ENCODE measurements around the gene UBR4. TPM values are rescaled to one million over a fixed set of nuclear protein-coding genes. Genes with fewer than 3 reads are reported as not detected.

The UBR4 gene
- total RNA-seq, 2 experiments from 2014 or later: 116 to 125 TPM

DNA sequence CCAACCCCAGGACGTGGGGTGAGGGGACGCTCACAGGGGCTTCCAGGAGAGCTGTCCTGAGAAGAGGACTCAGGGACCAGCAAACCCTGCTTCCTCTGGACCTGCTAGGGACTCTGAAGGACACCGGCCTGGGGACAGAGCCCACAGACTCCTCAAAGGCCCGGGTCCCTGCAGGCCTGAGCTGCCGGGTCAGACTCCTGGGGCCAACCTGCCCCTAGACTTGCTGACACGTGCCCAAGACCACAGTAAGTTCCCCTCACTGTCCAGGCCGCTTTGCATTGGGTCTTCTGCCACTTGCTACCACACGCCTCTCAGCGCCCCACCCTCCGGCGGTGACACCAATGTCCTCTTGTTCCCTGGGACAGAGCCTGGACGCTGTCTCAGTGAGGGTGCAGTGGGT lies 146.9 kb downstream of the UBR4 start:
- no peak overlapping the region for H3K4me3 ChIP-seq (ENCODE audit: low read length)
- Mint-ChIP-seq H3K4me3 (no peak overlapping the region), H3K4me1 (ENCODE audit: low read depth) (peaks cover 10% of the 10 kb centered on the region), H3K36me3 (ENCODE audit: low read depth) (no peaks in the 10 kb centered on the region), H3K9me3 (peaks cover 3% of the 10 kb centered on the region), H3K27ac (no peak overlapping the region), H3K27me3 (peaks cover 7% of the 10 kb centered on the region)
- no peak overlapping the region for H3K27ac ChIP-seq (ENCODE audit: low read depth in 1 of 2, low read length in 2 of 2)
- no peaks in the 10 kb centered on the region for H3K36me3 ChIP-seq (ENCODE audit: insufficient read depth, low read length)
- no peak for ATAC-seq (ENCODE audit: poor library complexity)
- POLR2A ChIA-PET: no interaction called here
- intact Hi-C loops (cut with DNase I, micrococcal nuclease): no loop called here
- H3K4me1 ChIP-seq (ENCODE audit: insufficient read depth, low read length): peaks cover 18% of the 10 kb centered on the region
- no peak for TF ChIP-seq CTCF (IDR thresholded peaks at IDR 0.05)
- peaks cover 0 to 11% of the 10 kb centered on the region in 2 experiments for H3K9me3 ChIP-seq (ENCODE audit: control insufficient read depth in 1 of 2, insufficient read depth in 1 of 2, low read length in 2 of 2)
- CTCF ChIA-PET: no interaction called here
- no peak for DNase-seq
- peaks cover 0 to 2% of the 10 kb centered on the region in 2 experiments for H3K27me3 ChIP-seq (ENCODE audit: control insufficient read depth in 1 of 2, insufficient read depth in 2 of 2, low read length in 2 of 2)

DNA sequence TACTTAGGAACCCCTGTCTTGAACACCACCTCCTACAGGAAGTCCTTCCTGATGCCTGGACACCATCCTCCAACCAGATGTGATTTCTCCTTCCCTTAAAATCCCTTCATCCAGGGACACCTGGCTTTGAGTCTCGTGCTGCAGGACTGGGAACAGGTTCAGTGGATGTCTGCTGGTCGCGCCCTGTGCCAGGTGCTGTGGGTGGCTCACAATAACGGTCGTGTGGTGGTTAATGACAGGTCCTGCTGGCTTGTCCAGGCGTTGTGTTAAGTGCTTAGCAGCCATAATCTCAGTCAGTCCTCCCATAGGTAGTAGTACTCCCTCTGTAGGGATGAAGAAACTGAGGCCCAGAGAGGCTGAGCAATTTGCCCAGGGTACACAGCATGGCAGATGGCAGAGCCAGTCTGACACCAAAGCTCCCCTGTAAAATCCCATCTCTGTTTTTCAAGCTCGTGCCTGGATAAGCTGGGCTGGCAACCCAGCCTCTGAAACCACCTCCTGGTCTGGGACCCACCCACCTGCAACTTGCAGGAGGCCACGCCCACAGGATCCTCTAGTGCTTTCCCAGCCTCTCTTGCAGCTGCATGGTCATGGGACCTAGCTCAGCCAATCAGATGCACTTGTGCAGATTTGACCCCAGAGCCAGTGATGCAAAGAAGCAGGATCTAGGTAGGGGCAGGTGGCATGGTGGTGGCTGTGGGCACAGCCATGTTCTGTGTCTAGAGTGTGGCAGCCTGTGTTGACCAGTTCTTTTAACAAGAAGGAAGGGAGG lies 147.6 kb downstream of the UBR4 start:
- no peak for TF ChIP-seq CTCF (IDR thresholded peaks at IDR 0.05)
- peaks cover 0 to 7% of the 10 kb centered on the region in 2 experiments for H3K27me3 ChIP-seq (ENCODE audit: control insufficient read depth in 1 of 2, insufficient read depth in 2 of 2, low read length in 2 of 2)
- ChIA-PET CTCF (no interaction called here), POLR2A (no interaction called here)
- peaks cover 10% of the 10 kb centered on the region for H3K4me1 Mint-ChIP-seq (ENCODE audit: low read depth)
- intact Hi-C loops (cut with DNase I, micrococcal nuclease): no loop called here
- H3K27me3 Mint-ChIP-seq: peaks cover 7% of the 10 kb centered on the region
- H3K27ac Mint-ChIP-seq: peak overlapping the region; percentile 6
- DNase-seq (no peak), ATAC-seq (ENCODE audit: poor library complexity) (no peak)
- H3K4me1 ChIP-seq (ENCODE audit: insufficient read depth, low read length): peaks cover 11% of the 10 kb centered on the region
- no peaks in the 10 kb centered on the region for H3K36me3 Mint-ChIP-seq (ENCODE audit: low read depth)
- H3K9me3 Mint-ChIP-seq: peaks cover 3% of the 10 kb centered on the region
- H3K9me3 ChIP-seq (ENCODE audit: control insufficient read depth in 1 of 2, insufficient read depth in 1 of 2, low read length in 2 of 2): peaks cover 0 to 11% of the 10 kb centered on the region in 2 experiments
- H3K36me3 ChIP-seq (ENCODE audit: insufficient read depth, low read length): no peaks in the 10 kb centered on the region
- no peak overlapping the region for H3K4me3 ChIP-seq (ENCODE audit: low read length)
- no peak overlapping the region for H3K27ac ChIP-seq (ENCODE audit: low read depth in 1 of 2, low read length in 2 of 2)
- no peak overlapping the region for H3K4me3 Mint-ChIP-seq

DNA sequence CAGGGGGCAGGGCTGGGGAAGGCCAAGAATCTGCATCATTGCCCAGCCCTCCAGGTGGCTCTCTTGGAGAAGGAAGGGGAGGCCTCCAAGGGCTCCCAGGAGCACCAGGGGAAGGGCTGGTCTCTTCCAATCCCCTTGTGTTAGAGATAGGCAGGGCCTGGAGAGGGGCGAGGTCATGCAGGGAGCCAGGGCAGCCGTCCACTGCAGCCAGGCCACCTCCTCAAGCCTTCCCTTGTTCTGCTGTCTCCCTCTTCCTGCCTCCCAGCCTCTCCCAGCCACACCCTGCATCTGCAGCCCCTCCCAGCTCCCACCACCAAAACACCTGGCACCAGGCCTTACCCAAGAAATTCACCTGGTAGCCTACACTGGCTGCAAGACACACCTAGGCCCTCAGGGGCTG lies 148.3 kb downstream of the UBR4 start:
- H3K4me3 Mint-ChIP-seq: no peak overlapping the region
- peak overlapping the region; percentile 85 for H3K27ac Mint-ChIP-seq
- peaks cover 3% of the 10 kb centered on the region for H3K9me3 Mint-ChIP-seq
- H3K36me3 Mint-ChIP-seq (ENCODE audit: low read depth): no peaks in the 10 kb centered on the region
- intact Hi-C loops (cut with DNase I, micrococcal nuclease): no loop called here
- ChIA-PET CTCF (no interaction called here), POLR2A (no interaction called here)
- Histone ChIP-seq H3K36me3 (ENCODE audit: insufficient read depth, low read length) (no peaks in the 10 kb centered on the region), H3K9me3 (ENCODE audit: control insufficient read depth in 1 of 2, insufficient read depth in 1 of 2, low read length in 2 of 2) (peaks cover 0 to 11% of the 10 kb centered on the region in 2 experiments), H3K4me3 (ENCODE audit: low read length) (no peak overlapping the region), H3K27me3 (ENCODE audit: control insufficient read depth in 1 of 2, insufficient read depth in 2 of 2, low read length in 2 of 2) (peaks cover 0 to 8% of the 10 kb centered on the region in 2 experiments), H3K4me1 (ENCODE audit: insufficient read depth, low read length) (peaks cover 9% of the 10 kb centered on the region), H3K27ac (ENCODE audit: low read depth in 1 of 2, low read length in 2 of 2) (no peak overlapping the region)
- TF ChIP-seq CTCF (IDR thresholded peaks at IDR 0.05): no peak
- DNase-seq: no peak
- H3K27me3 Mint-ChIP-seq: peaks cover 7% of the 10 kb centered on the region
- ATAC-seq (ENCODE audit: poor library complexity): no peak
- H3K4me1 Mint-ChIP-seq (ENCODE audit: low read depth): peaks cover 10% of the 10 kb centered on the region

All from CD4-positive, alpha-beta T cell (primary cell).